ENCODE results near the gene PHF21A.
"Not testable (repeated sequence)": the region's sequence is repeated elsewhere in the genome, so short reads cannot be mapped to it uniquely, and the experiment has no call there.

Gene PHF21A

DNA sequence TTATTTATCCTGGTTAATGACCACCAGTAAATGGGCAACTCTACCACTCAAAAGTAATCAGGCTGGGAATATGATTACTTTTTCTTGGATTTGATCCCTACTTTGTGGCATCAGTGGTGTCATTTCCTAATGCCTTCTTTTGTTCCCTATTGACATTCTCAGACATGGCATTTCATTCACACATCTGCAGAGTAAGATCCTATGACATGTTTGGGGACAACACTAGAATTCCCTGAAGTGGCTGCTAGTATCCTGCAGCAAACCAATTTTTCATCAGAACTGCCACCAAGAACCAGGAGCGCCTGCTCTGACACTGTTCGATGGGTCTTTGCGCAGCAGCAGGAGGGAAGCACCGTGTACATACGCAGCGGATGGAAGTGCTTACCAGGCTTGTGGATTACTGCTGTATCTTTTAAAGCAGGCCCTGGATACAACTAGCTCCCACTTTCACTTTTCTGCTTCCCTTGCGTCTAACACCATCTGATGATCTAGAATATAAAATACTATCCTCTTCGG is 101.1 kb downstream of the PHF21A start:
- no peak for DNase-seq

DNA sequence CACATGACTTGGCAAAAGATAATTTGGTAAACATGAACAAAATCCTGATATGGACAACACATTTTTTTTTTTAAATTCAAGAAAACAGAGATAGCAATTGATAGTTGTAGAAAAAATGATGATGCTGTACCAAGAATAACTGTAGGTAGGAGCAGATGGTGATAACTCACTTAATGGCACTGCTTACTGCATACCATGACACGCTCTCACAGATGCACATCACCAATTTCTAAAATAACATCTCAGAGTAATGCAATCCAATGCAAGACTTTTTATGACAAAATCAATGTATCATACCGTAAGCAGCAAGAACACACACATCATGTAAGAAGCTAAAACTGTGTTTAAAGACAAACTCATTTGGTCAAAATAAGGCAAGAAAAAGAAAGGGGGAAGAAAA is 102.6 kb downstream of the PHF21A start:
- no peak for DNase-seq

DNA sequence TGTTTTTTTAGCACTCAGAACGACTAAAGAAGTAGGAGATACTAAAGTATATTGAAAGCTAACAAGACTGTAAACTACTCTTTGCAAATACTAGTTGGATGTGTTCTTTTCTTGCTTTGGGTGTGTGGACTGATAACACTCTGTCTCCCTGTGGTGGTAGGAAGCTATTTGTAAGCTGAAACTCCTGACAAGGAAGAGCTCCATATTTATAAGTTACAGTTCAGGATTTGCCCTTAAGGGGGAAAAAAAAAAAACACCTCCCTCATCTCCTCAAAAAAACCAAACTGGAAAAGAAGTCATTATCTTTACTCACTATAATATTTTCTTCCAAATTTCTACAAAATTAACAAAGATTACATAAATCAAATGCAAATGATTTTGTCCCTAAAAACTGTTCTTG is 103.9 kb downstream of the PHF21A start:
- no peak for DNase-seq

DNA sequence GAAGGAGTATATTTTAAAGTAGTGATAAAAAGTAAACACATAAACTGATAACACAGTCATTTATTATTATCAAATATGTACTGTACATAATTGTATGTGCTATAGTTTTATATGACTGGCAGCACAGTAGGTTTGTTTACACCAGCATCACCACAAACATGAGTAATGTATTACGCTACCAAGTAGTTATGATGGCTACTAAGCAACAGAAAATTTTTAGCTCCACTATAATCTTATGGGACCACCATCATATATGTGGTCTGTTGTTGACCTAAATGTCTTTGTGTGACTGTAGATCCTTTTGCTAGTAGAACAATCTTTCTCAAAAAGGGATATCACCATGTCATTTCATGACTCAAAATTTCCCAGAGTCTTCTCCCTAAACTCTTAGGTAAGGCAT is 105.3 kb downstream of the PHF21A start:
- no peak for DNase-seq

DNA sequence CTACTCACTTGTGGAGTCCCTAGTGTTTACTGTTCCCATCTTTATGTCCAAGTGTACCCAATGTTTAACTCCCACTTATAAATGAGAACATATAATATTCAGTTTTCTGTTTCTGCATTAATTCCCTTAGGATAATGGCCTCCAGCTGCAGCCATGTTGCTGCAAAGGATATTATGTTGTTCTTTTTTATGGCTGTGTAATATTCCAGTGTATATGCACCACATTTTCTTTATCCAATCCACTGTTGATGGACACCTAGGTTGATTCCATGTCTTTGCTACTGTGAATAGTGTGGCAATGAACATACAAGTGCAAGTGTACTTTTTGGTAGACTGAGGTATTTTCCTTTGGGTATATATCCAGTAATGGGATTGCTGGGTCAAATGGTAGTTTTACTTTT is 107.1 kb downstream of the PHF21A start:
- not testable (repeated sequence) for DNase-seq

DNA sequence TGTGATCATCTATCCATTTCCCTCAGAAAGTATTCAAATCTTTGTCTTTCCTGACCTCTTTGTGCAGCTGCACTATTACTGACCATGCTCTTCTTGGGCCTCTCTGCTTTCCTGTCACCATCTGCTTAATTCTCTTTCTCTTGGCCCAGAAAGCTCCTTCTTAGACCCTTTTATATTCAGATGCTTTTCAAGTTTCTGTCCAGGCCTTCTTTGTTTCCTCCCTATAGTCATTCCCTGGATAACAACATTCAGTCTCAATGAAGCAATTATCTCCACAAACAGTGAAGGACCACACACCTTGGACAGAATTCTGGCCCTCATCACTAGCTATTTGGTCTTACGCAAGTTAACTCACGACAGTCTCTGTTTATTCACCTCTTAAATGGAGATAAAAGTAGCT is 109.1 kb downstream of the PHF21A start:
- DNase-seq = no peak

DNA sequence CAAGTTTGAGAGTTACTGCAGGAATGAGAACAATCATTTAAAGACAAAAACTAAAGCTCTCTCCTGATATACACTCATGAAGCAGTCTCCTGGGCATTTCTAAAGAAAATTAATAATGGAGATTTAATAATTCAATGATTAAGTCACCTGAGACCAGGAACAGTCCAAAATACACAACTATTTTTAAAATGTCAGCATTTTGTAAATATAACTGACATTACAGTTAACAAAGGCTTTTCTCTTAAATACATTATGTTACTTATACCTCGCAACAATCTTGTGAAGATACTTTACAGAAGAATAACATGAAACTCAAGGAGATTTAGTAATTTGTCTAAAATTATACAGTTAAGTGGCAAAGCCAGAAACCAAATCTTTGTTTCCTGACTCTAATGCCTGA is 111.2 kb downstream of the PHF21A start:
- no peak for DNase-seq

DNA sequence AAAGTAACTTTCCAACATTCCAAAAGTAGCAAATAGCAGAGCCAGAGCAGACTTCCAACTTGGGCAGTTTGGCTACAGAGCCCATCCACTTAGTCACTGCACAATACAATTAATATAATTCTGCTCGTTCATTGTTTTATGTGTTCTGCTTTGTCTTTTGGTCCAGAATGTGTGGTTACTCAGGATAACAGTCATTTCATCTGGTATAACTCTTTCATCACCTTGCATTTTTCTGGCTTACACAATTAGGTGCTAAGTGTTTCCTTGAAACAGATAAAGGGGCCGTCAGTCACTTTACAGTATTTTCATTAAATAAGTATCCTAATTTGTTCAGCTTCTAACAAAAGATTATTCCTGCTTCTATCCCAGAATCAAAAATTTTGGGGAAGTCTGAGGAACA is 111.6 kb downstream of the PHF21A start:
- DNase-seq = no peak

DNA sequence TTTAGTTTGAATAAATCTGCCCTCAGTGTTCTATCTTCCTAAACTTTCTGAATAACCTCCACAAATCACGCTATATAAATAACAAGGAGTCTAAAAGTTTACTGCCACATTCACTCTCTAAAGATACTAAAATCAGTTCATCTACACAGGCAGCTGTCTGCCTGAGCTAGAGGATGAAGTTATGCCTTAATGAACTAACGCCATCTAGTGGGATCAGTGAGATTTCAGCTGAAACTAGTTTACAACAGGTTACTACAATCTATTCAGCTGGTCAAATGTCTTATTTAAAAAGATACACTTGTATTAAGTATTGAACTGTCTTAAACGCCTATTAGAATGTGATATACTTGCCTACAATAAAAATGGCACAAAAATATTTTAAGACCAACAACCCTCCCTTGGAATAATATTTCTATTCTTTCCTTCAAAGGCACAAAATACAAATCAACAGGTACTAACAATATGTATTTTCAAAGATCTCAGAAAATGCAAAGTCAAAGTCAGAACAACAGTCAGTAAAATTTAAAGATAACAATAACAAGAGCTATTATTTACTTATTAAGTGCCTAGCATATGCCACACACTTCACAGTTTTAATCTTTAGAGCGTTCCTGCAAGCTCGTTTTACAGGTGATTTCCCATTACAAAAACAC is 114.7 kb downstream of the PHF21A start:
- peak; percentile 74 for DNase-seq

DNA sequence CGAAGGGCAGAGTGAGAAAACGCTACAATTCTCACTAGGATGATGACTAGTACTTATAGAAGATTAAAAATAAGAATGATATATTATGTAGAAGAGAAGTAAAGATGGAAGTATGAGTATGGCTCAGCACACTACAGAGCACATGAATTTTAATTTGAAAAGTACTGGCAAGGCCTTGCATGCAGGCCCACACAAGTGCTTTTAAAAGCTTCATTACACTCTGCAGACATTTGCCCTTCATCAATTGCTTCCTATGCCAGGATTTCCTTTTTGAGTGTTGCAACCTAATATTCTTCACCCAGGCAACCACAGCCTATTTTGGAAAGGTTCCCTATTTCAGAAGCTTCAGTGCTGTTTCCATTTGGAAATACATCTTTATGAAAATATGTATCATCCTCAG is 117.7 kb downstream of the PHF21A start:
- DNase-seq = no peak

DNA sequence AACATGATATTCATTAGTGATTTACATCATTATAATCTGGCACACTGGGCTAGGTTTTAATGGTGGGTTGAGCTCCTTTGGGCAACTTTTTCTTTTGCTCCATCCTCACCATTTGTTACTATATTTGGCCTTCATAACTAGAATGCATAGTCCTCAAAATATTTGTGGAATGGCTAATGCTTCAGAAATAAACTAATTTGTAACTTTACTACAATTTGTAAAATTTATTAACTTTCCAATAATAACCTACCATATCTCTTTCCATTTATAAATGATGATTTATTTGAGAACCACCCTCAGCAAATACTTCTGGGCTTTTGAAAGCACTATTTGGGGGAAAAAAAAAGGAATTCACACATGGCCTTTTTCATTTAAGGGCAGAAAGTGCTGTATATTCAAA is 119.1 kb downstream of the PHF21A start:
- DNase-seq = no peak

DNA sequence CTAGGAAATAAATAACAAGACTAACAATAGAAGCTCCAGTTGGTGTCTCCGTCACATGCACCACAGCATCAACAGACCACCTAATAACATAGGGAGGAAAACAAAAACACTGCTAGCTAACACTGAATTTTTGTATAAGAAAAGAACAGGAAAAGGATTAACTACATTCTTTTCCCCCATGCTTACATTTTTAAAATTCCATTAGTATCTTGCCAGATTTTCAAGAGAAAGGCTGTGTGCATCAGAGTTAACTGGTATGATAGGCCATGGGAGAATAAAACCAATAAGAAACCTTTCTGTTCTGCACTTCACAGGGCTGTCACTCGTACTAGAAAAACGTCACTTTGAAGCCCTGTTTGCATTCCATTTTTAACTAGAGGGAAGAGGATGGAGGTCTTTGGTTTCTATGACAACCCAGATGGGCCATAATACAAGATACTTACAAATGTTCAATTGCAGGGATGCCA is 119.8 kb downstream of the PHF21A start:
- no peak for DNase-seq

DNA sequence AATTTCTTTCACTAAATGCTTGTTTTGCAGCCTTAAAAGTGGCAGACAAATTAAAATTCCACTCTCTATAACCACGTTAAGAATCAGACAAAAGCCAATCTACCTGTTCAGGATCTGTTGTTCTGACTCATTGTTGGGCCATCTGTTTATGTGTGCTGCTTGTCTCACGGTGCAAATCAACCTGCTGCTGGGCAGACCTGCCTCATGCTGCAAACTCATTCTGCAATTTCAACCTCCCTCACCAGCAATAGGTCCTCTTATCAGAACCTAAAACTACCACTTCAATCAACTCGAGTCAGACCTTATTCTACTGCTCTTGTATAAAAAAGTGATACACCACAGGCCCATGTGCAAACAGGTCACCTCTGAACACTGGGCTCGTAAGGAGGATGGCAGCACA is 123.7 kb downstream of the PHF21A start:
- DNase-seq = no peak

DNA sequence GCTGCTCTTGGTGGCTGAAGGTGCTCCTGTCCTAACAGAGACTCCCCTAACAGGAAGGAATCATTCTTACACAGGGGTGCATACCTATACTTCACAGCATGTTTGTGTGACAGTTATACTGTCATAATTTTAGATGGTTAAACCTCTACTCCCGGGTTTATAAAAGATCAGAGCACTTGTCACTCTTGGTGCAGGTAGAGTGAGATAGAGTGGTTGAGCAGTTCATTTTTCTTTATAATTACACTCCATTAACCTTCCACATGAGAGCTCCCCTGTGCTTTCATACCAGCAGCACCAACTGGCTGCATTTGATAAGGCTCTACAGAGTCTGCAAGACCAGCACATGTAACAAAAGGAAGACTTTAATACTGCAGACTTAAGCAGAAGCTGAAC is 125.9 kb downstream of the PHF21A start:
- DNase-seq = no peak

DNA sequence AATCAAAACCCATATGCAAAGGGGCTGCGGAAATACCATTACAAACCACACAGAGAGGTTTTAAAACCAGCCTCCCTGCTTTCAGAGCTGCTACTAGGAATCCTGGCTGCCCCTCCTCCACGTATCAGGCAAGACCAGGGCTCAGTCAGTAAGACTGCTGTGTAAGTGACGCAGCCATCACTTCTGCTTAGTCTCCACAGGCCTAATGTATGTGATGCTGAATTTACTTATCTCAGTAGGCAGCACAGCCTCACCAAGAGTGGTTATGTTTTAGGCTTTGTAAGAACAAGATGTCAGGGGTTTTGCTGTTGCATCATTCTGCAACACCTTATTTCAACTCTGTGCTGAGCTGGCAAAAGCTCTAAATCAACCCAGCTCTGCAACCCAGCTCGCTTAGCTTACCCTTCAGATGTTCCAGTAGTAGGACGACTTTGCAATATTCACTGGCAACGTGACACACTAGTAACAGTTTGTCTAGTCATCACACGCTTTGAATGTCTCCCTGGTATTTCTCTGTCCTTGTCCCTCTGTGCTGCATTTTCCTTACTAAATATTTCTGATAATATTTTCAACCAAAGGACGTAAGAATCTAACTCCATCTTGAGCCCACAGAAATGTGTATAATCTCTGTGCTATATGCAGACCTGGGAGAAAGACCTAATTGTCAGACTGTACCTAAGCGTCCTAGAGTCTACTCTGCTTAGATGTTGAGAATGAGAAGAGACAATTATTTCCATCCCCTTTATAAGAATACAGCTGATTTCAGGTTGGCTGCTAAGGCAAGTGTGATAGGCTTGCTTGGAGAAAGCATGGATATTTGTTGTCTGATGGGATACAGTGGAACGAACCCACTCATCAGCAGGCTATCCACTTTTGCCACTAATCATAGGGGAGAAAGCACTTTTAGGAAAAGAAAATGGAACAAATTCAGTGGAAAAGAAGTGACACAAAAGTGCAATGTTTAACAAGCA is 126.6 kb downstream of the PHF21A start:
- DNase-seq = no peak

DNA sequence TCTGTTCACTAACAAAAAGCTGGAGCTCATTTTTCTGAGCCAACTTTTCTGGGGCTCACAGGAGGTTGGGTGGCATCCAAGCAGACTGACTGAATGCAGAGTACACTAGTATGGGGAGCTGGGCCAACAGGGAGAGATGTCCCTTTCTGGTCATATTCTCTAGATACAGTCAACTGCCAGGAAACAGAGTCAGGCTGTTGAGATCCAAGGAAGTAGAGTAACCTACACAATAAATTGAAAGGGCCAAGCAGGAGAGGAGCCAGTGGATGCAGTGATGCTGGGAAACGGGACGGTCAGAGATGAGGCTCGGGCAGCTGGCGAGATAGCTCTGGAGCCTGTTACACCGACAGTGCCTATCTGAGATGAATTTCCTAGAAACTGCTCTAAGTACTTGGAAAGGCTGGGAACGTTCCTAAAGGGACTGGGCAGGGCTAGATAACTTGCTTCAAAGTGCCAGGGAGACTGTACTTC is 127.7 kb downstream of the PHF21A start:
- DNase-seq = no peak

DNA sequence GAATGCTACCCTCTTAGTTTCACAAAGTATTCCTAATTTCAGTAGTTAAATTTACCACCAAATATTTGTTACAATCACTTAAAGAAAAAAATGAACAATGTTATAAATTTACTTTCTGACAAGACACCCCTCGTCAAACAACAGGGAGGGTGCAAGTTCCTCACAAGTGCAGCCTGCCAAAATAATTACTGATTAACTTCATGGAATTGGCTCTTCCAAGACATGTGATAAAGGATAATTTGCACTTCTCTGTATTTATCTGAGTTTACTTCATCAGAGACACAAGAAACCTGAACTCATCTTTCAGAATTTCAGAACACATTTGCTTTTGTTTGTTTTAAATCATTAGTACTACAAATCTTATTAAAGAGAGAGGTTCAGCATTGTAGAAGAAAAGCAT is 132.3 kb downstream of the PHF21A start:
- no peak for DNase-seq

DNA sequence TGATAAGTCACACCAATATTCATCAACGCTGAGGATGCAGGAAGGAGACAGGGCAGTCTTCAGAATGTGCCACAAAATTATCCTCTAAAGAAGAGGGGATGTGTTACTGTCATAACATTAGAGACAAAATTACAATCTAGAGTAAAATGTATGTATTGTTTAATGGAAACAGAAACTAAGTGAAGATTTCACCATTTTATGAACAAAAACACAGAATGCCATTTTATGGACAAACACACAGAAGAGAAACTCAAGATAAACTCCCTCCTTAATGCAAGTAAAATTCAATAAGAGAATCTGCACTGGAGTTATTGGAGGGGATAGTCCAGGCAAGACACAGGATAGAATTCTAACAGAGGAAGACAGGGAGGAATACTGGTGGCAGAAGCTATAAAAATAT is 136.0 kb downstream of the PHF21A start:
- no peak for DNase-seq

DNA sequence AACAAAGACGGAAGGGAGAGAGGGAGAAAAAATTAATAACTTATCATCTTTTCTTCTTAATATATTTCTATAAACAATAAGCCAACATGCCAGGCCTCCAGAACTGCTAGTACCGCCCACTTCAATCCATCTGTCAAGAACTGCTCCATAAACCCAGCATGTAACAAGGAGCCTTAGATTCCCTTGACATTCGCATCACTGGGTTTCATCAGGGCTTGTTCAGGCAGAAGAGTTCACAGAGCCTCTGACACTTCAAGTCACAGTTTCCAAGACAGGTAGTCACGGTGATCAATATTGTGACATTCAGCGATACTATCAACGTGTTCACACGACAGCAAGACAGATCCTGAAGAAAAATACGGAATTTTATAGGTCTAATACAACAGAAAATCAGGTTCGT is 137.1 kb downstream of the PHF21A start:
- no peak for DNase-seq

DNA sequence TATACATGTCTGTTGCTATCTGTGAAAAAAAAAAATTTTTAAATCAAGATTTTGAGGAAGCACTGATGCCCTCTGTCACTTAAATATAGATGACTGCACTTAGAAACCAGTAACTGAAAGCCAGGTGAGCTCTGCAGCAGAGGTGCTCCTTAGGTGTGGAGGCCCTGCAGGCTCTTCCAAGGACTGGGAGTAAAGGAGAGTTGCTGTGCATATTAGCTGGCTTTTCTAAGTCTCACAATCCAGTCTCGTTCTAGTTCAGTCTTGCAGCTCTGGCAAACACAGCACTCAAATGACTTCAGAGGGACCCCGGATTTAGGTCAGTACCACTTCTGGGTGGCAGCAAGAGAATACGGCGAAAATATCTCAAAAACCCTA is 137.8 kb downstream of the PHF21A start:
- DNase-seq = no peak

DNA sequence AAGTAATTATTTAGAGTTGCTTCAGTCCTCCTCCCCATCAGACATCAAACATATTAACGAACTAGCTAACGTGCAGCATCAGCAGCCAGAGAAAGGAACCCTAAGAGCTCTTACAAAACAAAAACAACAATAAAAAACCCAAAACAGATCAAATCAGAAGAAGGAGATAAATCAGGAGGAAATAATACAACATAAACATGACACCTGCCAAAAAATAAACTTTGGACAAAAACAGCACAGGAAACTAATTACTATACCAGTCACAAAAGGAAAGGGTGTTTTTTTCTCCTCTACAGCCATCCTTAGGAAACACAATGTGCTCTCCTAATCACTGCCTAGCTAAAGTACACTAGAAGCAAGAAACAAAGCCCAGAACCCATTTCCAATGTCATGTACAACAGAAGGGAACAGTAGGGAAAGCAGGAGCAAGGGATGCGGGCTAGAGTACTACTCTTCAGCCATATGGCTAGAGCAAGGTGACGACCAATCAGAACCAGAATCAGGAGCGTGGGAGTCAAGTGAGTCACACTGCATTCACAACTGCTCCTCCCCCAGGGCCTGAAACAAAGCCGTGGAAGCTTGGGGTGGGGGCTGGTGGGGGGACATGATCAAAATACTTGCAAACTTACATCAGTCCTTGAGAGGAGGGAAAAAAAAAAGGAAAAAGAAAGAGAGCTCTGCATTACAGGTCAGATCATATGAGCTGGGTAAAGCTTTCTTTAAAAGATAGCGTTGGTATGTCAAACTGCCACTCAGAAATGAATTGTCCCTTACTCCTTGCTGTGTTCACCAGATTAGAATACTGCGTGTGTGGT is 138.4 kb downstream of the PHF21A start:
- DNase-seq = no peak

DNA sequence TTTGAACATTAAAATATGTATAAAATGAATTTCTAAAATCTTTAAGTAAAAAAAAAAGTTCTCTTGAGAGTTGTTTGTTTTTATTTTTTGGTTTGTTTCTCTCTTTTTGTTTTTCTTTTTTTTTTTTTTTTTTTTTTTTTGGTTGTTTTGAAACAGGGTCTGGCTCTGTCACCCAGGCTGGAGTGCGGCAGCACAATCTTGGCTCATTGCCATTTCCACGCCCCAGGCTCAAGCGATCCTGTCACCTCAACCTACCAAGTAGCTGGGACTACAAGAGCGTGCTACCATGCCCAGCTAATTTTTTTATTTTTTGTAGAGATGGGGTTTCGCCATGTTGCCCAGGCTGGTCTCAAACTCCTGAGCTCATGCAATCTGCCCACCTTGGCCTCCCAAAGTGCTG is 139.4 kb downstream of the PHF21A start:
- DNase-seq = not testable (repeated sequence)

DNA sequence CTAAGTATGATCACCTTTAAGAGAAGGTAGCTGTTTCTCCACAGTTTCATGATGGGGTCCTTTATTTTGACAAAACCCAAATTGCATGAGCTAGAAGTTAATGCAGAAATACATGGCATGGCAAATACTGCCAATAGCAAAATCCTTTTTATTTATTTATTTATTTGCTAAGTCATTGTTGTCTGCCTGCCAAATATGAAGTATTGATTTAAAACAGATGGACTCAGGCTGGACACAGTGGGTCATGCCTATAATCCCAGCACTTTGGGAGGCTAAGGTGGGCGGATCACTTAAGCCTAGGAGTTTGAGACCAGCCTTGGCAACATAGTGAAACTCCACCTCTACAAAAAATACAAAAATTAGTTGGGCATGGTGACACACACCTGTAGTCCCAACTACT is 146.4 kb downstream of the PHF21A start:
- DNase-seq = no peak
